HG03139 (cell line): Measurements from ENCODE around the gene BBS4.
"Not testable (repeated sequence)": the region's sequence is repeated elsewhere in the genome, so short reads cannot be mapped to it uniquely, and the experiment has no call there.

Experiments used
- ATAC-seq: cut with Tn5 transposase; IDR thresholded peaks from one replicate; pipeline ENCODE4 v1.9.1; 2021; ENCODE audit not compliant: unreplicated experiment

The BBS4 gene

GRCh38 chr15:72685925-72686794 is at the start of gene BBS4, which contains the start of gene HIGD2B:
TSS of gene BBS4 (plus strand) at chr15:72686207. CDS start at chr15:72686228, 21 bp downstream.
TSS of gene HIGD2B (minus strand) at chr15:72686182. CDS start at chr15:72676374, 9,808 bp downstream.
- ATAC-seq = peak; percentile 92

- ATAC-seq = peak; percentile 70
Measured at GRCh38 chr15:72636519-72637282, 49.3 kb upstream of the BBS4 start.

GRCh38 chr15:72639759-72640483 is 46.1 kb upstream of the BBS4 start:
- not testable (repeated sequence) for ATAC-seq

GRCh38 chr15:72642271-72642670 is 43.7 kb upstream of the BBS4 start:
- not testable (repeated sequence) for ATAC-seq

GRCh38 chr15:72648631-72649253 is 37.3 kb upstream of the BBS4 start:
- not testable (repeated sequence) for ATAC-seq

- not testable (repeated sequence) for ATAC-seq
Measured at GRCh38 chr15:72654397-72654796, 31.6 kb upstream of the BBS4 start, which contains the start of gene GOLGA6B. TSS of gene GOLGA6B (plus strand) at chr15:72654697. CDS start at chr15:72654738, 41 bp downstream.

- not testable (repeated sequence) for ATAC-seq
Measured at GRCh38 chr15:72656014-72656413, 30.0 kb upstream of the BBS4 start.

GRCh38 chr15:72661081-72661480 is 24.9 kb upstream of the BBS4 start:
- ATAC-seq = not testable (repeated sequence)

GRCh38 chr15:72663931-72664330 is 22.1 kb upstream of the BBS4 start:
- not testable (repeated sequence) for ATAC-seq

- not testable (repeated sequence) for ATAC-seq
Measured at GRCh38 chr15:72665706-72666105, 20.3 kb upstream of the BBS4 start.

GRCh38 chr15:72669803-72670202 is 16.2 kb upstream of the BBS4 start:
- ATAC-seq = not testable (repeated sequence)

GRCh38 chr15:72670656-72671352 is 15.2 kb upstream of the BBS4 start:
- peak; percentile 86 for ATAC-seq

- ATAC-seq = no peak
Measured at GRCh38 chr15:72671525-72671924, 14.5 kb upstream of the BBS4 start.

GRCh38 chr15:72676838-72677237 is 9.2 kb upstream of the BBS4 start:
- no peak for ATAC-seq

- ATAC-seq = no peak
Measured at GRCh38 chr15:72680931-72681330, 5.1 kb upstream of the BBS4 start.

- no peak for ATAC-seq
Measured at GRCh38 chr15:72682772-72683171, 3.2 kb upstream of the BBS4 start.

- no peak for ATAC-seq
Measured at GRCh38 chr15:72685301-72685924, 594 bp upstream of the BBS4 start.

GRCh38 chr15:72688697-72689096 is 2.7 kb downstream of the BBS4 start:
- ATAC-seq = no peak

GRCh38 chr15:72690938-72691337 is 4.9 kb downstream of the BBS4 start:
- no peak for ATAC-seq
